Globus pallidus (tissue), 1 donor: ENCODE results near the gene GDF7.

Experiments used
- DNase-seq: peaks from one replicate; pipeline ENCODE4 v3.0.0-alpha.2; 2015; ENCODE audit warnings: low spot score

The GDF7 gene

DNA sequence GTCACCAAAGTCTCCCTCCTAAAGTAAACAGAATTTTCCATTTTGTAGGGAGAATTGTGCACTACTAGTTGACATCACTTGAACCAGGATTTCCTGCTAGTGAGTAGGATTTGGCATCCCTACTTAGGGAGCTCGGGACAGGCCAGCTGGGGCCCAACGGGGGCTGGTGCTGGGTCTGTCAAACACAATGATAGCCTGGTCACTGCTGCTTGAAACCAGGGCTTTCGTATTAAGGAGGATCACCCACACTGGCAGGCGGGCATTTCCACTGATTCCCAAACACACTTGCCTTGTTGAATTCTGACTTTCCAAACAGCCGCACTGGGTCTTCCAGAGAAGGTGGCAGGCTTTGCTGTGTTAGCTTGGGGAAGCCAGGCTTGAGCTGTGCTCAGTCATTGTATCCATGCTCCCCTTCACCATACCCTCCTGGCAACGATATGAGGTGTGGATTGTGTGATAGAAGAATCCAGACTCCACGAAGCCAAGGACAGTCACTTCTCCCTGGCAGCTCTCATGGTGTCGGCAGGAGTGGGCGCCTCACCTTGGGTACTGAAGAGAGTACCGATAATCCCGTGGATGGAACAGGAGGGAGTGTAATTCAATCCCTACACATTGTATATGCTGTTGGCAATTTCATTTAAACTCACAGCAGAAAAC lies 7.5 kb downstream of the GDF7 start:
- DNase-seq, result no peak

DNA sequence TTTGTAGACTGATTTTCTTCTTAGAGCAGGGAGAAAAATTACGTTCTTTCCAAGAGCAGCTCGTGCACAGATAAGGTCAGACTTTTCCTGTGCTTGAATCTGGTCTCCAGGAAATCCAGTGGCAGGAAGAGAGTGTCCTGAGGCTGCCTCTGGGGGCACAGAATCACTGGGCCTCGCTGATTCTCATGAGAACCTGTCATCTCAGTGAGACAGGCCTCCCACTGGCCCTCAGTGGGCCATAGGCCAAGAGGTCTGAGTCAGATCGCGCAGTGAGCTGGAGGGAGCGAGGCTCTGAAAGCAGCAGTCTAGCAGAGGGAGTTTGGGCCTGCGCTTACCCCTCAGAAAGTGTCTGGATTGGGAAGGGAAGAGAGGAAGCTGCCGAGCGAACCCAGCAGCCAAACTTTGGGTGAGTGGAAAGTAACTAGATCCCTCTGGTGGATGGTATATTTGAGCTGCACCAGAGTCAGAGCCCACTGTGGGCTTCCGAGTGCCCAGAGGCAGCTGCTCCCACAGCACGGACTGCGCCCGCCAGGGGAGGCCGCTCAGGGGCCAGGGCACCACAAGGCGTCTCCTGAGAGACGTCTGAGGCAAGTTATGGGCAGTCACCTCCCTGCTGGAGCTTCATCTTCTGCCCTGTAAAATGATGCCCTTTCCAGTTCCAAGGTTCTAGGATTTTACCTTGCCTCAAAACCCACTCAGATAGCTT lies 8.2 kb downstream of the GDF7 start:
- DNase-seq, result no peak

DNA sequence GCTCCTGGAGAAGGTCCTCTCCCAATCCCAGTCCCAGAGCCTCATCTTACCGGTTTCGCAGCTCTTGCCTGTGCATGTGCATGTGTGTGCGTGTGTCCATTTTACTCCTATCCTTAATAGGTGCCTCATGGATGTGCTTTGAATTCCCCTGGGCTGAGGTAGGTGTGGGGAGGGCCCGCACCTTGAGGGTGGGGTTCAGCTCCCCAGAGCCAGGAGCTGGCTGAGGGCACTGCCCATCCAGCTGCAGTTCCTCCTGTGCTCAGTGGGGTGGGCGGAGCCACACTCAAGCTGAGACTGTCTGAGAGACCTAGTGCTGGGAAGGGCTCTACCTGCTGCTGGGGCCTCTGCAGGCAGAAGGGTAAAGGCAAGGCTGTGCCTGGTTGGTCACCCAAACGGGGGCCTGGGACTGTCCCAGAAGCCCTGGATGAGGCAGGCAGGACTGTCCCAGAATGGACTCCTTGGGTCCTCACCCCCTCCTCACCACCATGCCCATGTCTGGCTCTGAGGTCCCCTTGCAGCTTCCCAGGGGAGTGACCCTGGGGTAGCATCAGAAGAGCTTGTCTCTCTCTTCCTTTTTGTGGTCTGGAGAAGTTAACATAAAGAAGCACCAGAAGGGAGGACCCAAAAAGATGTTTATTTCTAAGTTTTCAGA lies 8.9 kb downstream of the GDF7 start:
- DNase-seq, result no peak

DNA sequence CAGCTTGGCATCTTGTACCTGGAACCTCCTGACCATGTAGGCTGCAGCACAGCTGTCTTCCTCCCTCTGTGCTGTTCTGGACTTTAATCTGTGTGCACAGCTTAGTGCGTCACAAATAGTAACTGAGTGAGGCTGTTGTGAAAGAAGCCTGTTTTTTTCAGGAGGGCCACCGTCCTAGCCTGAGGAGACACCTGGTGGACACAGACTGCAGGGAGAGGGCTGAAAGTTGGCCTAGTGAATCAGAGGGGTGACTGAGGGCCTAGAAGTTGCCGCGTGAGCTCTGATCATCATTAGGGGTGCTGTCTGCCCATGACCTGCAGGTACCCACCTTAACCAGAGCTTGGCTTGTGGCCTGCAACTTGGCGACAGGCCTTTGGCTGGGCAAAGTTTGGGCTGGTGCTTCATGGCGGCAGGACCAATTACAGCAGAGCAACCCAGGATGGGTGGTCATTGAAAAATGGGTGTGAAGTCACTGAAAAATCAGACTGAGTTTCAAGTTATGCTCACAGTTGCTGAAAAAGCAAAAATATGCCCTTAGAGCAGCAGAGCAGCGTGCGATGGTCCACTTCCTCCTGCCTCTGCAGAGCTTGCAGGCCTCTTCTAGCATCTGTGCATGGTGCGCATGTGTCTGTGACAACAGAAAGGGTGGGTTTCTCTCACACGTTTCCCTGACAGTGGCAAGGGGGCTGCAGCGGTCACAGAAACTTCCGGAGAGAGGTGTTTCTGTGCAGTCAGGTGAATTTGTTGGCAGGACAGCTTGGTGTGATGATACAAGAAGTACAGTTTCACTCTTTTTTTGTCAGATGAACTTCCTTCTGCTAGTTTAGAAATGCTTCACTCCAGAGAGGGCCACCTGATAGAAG lies 9.6 kb downstream of the GDF7 start:
- DNase-seq, result no peak

DNA sequence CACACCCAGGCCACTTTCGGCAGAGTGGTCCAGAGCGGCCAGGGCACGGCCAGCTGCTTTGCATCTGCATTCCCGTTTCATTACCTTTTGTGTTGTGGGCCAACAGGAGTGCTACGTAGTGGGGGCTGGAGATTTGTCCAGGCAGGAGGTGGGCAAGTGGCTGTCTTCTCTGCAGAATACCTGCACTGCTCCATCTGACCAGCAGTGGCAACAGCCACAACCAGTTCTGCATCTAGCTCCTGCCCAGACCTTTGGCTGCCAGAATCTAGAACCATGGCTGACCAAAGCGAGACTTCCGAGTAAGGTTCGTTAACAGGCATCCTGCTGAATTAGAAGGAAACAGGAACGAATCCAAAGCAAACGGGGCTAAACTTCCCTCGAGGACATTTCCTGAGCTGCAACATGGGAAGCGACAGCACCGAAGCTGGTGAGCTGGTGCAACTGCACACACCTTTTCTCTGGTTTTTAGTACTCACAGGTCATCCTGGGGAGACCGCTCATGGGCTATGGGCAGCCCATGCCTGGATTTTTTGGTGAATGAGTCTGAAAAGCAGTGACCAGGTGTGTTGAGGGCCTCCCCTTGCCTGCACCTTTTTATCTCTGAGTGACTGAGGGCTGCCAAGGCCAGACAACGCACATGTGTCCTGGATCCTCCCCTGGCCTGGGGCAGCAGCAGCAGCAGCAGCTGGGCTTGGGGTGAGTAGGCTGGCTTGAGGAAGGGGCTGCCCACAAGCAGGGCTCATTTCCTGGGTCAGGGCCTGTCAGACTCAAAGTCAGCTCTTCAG lies 10.5 kb downstream of the GDF7 start:
- no peak for DNase-seq

DNA sequence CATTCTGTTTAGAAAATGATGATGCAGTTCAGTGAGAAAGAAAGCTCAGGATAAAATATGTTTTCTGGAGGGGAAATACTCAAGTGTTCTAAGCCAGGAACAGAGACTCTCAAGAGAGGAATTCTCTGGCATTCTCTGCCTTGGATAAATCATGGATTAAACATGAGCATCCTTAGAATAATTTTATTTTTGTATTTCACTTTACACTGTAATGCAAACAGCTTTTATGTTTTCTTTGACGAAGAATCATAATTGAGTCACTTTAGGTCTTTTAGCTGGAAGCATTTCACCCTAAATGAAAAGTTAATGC lies 11.1 kb downstream of the GDF7 start:
- DNase-seq, result no peak

DNA sequence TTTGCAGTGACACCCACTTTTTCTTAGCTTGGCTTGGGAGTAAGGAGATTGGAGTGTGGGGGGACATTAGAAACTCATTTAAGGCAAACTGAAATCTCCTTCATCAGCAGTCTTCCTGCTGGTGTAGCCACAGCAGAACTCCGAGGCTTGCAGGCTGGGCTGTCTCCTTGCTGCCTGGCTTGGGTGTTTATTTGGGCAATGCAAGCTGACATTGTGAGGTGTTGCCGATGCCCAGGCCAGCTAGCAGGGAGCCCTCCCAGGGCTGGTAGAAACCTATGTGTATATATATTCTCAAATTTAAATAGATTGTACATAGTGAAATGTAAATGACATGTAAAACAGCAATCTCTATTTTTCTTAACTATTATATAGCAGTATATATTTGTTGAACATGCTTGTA lies 11.8 kb downstream of the GDF7 start:
- no peak for DNase-seq

DNA sequence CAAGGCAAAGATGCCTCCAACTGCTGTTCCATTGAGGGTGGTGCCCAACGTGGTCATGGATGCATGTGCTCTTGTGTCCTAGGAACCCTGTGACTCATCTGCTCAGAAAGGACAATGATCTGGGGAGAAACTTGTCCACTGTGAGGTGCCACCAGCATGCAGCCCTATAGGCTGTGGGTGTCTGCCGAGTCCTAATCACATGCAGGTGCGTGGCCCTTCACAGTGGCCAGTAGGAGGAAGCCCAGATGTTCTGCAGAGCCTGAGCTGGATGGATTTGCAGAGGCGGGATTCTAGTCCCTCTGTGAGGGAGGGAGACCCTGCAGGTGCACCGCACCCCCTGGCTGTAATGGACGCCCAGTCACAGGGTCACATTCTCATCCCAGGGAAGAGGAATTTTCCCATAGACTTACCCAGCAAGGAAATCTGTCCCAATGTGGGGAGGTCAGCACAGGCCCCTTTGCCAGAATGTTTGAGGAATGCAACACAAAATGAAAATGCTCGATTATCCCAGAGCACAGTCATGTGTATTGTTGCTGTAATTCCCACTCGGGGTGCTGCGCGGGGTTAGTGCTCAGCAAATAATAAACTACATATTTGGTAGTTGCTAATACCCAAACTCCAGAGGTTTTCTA lies 13.9 kb downstream of the GDF7 start:
- no peak for DNase-seq

DNA sequence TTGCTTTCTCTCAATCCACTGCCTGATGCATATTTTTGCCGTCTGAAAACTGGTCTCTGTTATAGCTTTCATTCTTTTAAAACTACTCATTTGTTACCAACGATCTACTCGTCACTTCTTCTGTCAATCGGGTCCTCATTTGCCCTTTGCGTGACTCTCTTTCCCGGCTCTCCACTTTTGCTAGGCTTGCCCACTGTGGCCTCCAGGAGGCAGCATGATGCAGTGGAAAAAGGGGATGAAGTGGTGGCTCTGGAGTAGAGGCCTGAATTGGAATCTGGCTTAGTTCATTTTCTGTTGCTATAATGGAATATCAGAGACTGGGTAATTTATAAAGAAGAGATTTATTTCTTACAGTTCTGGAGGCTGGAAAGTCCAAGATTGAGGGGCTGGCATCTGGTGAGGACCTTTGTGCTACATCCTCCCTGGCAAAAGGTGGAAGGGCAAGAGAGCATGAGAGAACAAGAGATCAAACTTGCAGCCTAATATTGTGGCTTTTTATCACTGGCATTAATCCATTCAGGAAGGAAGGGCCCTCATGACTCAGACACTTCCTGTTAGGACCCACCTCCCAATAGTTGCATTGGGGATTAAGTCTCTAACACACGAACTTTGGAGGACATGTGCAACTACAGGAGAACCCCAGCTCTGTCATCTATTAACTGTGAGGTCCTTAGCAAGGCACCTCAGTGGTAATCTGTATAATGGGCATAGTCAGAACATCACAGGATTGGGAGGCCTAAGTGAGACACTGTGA lies 15.4 kb downstream of the GDF7 start:
- DNase-seq, result no peak

DNA sequence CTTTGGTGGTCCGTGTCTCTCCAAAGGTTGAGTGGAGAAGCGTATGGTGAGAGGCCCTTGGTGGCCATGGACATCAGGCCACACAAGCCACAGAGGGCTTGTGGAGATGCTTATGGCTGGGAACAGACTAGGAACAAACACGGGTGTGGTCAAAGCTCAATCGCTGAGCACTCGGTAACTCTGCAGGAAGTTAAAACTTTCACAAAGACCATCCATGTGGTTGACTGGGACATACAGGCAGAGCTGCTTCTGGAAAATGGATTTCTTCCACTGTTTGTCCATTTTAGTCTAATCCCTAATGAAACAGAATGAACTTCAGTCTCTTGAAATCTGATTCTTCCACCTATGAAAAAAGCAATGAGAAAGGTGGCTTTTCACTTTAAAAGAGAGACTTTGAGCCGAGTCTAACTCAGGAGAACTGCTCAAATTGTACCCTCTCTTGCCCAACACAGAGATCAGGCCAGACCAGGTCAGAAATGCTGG lies 17.7 kb downstream of the GDF7 start:
- no peak for DNase-seq

DNA sequence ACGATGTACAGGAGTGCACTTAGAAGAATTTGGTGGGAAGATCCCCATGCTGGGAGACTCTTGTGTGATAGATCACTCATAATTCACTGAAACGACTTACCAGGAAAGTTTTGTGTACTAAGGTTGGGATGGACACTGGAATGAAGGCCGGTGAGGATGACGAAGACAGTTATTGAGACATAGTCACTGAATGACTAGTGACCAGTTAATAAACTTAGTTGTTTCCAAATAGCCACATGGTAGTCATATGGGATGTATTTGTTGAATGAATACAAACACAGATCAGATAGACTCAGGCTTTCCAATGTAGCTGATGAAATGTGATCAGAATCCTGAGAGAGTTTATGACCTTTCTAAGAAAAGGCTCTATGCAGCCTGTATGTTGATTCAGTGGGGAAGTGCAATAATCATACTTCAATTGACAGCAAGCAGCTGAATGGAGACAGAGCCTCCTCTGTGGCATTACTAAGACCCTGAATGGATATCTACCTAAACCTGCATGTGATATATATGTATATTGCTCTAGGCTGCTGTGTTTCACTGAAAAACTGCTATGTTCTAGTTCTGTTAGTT lies 20.4 kb downstream of the GDF7 start:
- DNase-seq, result no peak

DNA sequence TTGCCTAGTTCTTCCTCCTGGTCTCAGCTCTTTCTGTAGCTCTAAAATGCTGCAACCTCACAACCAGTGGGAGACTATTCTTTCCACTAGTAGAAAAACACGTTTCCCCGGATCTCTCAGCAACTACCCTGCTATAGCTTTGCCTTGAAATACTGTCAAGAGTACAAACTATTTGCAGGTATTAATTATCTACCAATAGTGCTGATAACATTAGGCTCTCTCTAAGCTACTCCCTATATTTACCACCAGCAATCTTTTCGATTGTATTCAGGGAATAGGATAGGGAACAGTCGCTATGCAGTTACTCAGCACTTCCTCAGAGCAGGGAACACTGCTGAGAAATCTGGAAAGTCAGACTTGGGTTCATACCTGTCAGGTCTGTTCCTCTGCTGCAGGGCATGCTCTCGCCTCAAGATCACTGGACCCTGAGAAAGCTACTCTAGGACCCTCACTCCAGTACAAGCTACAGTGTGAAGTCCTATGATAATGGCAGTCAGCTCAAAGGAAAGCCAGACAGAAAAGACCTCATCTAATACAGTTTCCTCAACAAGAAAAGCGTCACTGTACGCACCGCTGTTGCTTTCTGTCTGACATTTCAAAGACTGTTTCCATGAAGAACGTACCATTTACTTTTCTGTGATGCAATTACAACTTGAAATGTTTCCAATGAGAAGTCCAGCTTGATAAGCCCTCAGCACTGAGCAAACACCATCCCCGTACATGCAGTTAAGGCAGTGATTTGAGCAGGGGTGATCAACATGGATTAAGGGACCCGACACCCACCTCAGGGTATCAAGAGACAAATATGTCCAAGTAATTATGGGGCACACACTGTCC lies 22.7 kb downstream of the GDF7 start:
- no peak for DNase-seq

DNA sequence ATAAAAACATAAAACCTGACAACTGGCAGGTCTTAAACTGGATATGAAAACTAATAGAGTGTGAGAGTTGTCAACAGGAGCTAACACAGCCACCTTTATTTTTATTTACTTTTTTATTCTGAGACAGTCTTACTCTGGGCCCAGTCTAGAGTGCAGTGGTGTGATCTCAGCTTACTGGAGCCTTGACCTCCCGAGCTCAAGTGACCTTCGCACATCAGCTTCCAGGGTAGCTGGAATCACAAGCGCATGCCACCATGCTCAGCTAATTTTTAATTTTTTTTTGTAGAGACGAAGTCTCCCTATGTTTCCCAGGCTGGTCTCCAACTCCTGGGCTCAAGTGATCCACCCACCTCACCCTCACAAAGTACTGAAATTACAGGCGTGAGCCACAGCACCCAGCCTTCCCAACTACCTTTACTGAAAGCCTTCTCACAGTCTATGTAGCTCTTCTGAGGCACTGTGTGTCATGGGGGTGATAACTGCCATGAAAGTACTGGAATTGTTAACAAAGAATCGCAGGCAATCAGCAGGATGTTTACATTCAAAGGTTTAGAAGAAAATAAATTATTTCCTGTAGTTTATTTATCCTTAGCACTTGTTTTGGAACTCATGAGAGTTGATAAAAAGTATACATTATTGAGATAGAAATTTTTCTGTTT lies 24.3 kb downstream of the GDF7 start:
- no peak for DNase-seq

DNA sequence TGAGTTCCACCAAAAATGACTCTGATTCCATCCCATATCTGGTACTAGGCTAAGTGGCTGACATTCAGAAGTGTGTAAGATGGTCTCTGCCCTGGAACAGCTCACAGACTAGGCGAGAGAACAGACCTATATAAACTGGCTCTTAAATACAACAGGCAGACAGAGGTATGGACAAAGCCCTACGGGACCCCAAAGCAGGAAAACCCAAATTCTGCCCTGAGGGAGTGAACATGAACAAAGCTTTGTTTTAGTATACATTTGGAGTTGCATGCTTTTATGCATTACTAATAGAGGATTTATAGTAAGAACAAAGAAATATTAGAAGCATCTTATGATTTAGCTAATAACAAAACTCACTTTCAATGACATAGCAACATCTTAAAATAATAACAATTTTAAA lies 25.1 kb downstream of the GDF7 start:
- no peak for DNase-seq

DNA sequence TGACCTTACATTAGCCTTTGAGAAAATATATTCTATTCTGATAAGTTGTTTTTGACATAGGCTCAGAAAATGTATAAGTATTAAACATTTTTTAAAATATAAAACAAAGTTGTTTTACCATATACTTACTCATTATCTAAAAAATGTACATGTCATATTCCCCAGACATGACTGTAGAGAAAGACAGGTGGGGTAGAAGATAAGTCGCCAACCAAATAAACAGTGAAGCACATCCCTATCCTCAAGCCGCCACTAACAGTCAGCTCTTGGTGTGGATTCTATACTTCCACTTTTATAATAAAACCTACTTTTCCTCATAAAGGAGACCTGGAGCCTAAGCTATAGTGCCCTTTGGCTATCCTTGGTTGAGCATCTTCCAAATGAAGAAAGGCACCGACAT lies 26.4 kb downstream of the GDF7 start:
- DNase-seq, result no peak

DNA sequence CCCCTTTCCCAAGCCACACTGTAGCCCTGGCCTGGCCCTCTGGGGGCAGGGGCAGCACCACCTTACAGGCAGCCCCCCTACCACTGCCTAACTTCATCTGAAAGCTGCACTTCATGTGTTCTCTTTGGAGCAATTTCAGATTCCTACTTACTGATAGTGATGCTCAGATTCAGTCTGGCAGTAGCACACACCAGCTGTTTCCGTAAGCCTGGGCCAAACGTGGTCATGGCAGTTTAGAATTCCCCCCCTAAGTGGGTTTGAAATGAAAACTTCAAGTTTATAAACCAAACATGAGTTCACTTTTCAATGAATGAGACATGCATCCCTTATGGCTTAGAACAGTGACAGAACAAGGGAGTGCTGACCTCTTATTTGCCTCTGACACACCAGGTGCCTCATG lies 29.4 kb downstream of the GDF7 start:
- DNase-seq, result no peak

DNA sequence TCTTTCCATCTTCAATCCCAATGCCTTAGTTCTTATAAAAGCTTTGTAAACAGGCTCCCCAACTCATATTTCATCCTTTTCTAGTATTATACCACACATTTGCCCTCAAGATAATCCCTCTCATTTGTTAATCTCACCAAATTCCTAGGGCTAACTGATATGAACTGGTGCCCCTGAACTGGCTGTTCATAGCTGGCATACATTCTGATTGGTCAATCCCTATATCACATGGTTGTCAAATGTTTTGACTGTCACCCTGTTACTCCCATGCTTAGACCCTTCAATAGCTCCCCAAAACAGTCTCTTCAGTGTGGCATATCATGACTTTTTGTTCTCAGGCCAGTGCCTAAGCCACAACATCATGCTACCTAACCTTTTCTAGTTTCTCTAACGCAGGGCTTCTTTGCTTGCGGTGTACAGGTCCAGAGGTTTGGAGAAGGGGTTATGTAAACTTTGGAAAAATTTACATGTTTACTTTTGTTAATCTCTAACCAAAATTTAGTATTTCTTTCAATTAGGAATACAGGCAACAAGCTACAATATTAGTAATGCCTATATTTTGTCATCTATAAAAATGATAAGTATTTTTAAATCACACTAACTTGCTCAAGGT lies 30.5 kb downstream of the GDF7 start:
- DNase-seq, result no peak

DNA sequence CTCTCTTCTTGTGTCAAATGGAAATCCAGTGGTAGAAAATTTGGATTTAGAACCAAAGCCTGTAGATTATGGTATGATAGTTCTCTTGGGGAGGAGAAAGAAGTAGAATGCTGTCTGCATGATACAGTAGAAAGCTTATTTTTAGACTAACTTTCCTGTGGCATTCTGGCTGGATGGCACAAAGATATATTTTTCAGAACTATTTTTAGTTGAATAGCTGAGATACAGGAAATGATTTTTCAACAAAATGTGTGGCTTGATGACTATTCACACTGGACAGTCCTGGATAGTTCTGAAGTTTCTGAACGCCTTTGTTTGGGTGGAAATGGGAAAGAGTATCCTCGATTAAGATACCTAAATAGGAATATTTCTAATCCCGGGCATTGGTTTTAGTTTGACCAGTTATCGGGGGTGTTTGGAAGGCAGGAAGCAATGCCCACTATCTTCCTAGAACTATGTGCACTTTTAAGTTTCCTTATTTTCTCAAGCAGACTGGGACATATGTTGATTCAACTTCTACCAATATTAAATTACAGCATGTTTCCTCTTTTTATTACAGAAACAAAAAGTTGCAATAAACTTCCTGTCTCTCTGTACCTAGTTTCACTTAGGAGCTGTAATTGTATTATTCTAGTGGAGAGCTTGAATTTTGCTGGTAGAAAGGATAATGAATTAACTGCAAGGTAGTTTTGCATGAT lies 32.1 kb downstream of the GDF7 start:
- no peak for DNase-seq
